ENCODE data around the gene PRKAR1B.

DNA sequence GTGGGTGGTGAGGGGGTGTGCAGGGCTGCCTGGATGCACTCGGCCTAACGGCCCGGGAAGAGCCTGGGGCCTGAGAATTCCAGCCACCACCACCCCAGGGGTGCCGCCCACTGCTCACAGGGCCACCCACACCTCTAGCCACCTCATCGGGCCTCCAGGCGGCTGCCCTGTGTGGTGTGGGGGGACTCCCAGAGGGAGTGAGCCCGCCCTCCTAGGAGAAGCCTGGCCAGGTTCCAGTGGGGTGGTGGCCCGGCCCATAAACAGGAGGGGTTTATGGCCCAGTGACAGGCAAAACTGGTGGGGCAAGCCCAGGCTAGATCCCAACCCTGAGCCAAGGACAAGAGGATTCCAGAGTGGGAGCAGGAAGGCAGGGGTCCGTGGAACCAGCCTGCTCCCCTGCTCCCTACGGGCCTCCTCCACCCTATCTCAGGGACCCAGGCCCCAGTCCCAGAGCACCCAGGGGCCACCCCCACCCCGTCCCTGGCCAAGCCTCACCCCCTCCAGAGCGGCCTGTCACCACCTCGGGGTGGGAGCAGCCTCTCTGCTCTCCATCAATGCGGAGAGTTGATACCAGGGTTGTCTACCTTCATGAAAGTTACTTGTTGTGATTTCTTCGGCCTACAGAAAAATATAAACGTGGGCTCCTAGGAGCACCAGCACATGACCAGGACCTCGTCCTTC lies 187.2 kb downstream of the PRKAR1B start:
- TF ChIP-seq, protein P1, sequence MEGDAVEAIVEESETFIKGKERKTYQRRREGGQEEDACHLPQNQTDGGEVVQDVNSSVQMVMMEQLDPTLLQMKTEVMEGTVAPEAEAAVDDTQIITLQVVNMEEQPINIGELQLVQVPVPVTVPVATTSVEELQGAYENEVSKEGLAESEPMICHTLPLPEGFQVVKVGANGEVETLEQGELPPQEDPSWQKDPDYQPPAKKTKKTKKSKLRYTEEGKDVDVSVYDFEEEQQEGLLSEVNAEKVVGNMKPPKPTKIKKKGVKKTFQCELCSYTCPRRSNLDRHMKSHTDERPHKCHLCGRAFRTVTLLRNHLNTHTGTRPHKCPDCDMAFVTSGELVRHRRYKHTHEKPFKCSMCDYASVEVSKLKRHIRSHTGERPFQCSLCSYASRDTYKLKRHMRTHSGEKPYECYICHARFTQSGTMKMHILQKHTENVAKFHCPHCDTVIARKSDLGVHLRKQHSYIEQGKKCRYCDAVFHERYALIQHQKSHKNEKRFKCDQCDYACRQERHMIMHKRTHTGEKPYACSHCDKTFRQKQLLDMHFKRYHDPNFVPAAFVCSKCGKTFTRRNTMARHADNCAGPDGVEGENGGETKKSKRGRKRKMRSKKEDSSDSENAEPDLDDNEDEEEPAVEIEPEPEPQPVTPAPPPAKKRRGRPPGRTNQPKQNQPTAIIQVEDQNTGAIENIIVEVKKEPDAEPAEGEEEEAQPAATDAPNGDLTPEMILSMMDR (IDR thresholded peaks at IDR 0.05), result no peak
- TF ChIP-seq POLR2A (IDR thresholded peaks at IDR 0.05), result no peak
- no peak for TF ChIP-seq EP300 (IDR thresholded peaks at IDR 0.05)
